Tibial artery (tissue), 4 donors: ENCODE results near the gene SBF1.

Experiments used
- DNase-seq, 2 donors: peaks; one replicate each; pipeline ENCODE4 v3.0.0-alpha.2; 2019
- H3K27ac ChIP-seq, 2 donors: fragments of 200-600 bp; sonication (generic) in 1 of 2; 1 replicate in 1 of 2; 2 replicates in 1 of 2; pipeline ENCODE4 v1.5.1; 2018 to 2019; ENCODE audit warnings: mild to moderate bottlenecking in 1 of 2
- H3K27me3 ChIP-seq, 2 donors: fragments of 200-600 bp; sonication (generic) in 1 of 2; one replicate each; pipeline versions ENCODE4 v1.5.1 to v1.6.0; 2016 to 2019
- H3K36me3 ChIP-seq, 3 donors: fragments of 200-600 bp; sonication (generic) in 2 of 3; one replicate each; pipeline ENCODE4 v1.5.1; 2016 to 2019; ENCODE audit warnings: mild to moderate bottlenecking in 2 of 3
- H3K4me1 ChIP-seq, 4 donors: fragments of 200-600 bp; sonication (generic) in 2 of 4; 1 replicate in 3 of 4; 2 replicates in 1 of 4; pipeline ENCODE4 v1.5.1; 2016 to 2019
- H3K4me3 ChIP-seq, 2 donors: fragments of 200-600 bp; sonication (generic) in 1 of 2; 1 replicate in 1 of 2; 2 replicates in 1 of 2; pipeline ENCODE4 v1.5.1; 2018 to 2019; ENCODE audit warnings: mild to moderate bottlenecking in 2 of 2
- H3K9me3 ChIP-seq, 3 donors: fragments of 200-600 bp; sonication (generic) in 1 of 3; one replicate each; pipeline ENCODE4 v1.5.1; 2016 to 2019
- CTCF ChIP-seq, 2 experiments: fragments of 200-600 bp in 1 of 2; fragments of 450-650 bp in 1 of 2; IDR thresholded peaks; one replicate each; pipeline ENCODE4 v1.5.1; 2017 to 2019; ENCODE audit warnings: antibody characterized with exemption in 2 of 2, mild to moderate bottlenecking in 1 of 2, moderate library complexity in 1 of 2
- intact Hi-C: fragments of 100-400 bp; cut with DNase I; formaldehyde crosslinking; loops from one replicate; pipeline ENCODE4 v1.15.0; 2023; ENCODE audit warnings: low total_unique reads

Gene SBF1

GRCh38 chr22:50432131-50432876 lies 42.5 kb downstream of the SBF1 start:
- DNase-seq = no peak
- no peaks in the 10 kb centered on the region for H3K4me1 ChIP-seq
- H3K27me3 ChIP-seq = no peaks in the 10 kb centered on the region
- intact Hi-C loops = no loop called here
- no peak for TF ChIP-seq CTCF (IDR thresholded peaks at IDR 0.05)
- H3K36me3 ChIP-seq = peaks cover 64 to 82% (median 77%) of the 10 kb centered on the region in 3 donors
- no peak overlapping the region for H3K4me3 ChIP-seq
- H3K27ac ChIP-seq = no peak overlapping the region
- H3K9me3 ChIP-seq = no peaks in the 10 kb centered on the region

GRCh38 chr22:50425179-50425916 lies 49.5 kb downstream of the SBF1 start:
- Histone ChIP-seq H3K4me1 (no peaks in the 10 kb centered on the region), H3K36me3 (peaks cover 74 to 87% (median 77%) of the 10 kb centered on the region in 3 donors), H3K27ac (no peak overlapping the region), H3K27me3 (no peaks in the 10 kb centered on the region), H3K4me3 (no peak overlapping the region), H3K9me3 (no peaks in the 10 kb centered on the region)
- DNase-seq = no peak
- intact Hi-C loops = no loop called here
- no peak for TF ChIP-seq CTCF (IDR thresholded peaks at IDR 0.05)

- no peaks in the 10 kb centered on the region for H3K4me1 ChIP-seq
- H3K9me3 ChIP-seq = no peaks in the 10 kb centered on the region
- H3K27me3 ChIP-seq = no peaks in the 10 kb centered on the region
- H3K27ac ChIP-seq = no peak overlapping the region
- H3K36me3 ChIP-seq = peaks cover 78 to 90% (median 79%) of the 10 kb centered on the region in 3 donors
- intact Hi-C loops = no loop called here
- no peak for DNase-seq
- no peak for TF ChIP-seq CTCF (IDR thresholded peaks at IDR 0.05)
- H3K4me3 ChIP-seq = no peak overlapping the region
These were observed 50.9 kb downstream of the SBF1 start for GRCh38 chr22:50423956-50424355.

- Histone ChIP-seq H3K4me1 (no peaks in the 10 kb centered on the region), H3K27me3 (no peaks in the 10 kb centered on the region), H3K9me3 (no peaks in the 10 kb centered on the region), H3K27ac (no peak overlapping the region), H3K4me3 (no peak overlapping the region), H3K36me3 (peaks cover 77 to 89% (median 78%) of the 10 kb centered on the region in 3 donors)
- intact Hi-C loops = no loop called here
- no peak for TF ChIP-seq CTCF (IDR thresholded peaks at IDR 0.05)
- DNase-seq = no peak
These were observed 51.6 kb downstream of the SBF1 start for GRCh38 chr22:50422961-50423815.

- TF ChIP-seq CTCF (IDR thresholded peaks at IDR 0.05) = no peak
These were observed 52.8 kb downstream of the SBF1 start for GRCh38 chr22:50422046-50422445.

More at GRCh38 chr22:50422046-50422445, 52.8 kb downstream of the SBF1 start:
- Histone ChIP-seq H3K27me3 (no peaks in the 10 kb centered on the region), H3K4me3 (no peak overlapping the region), H3K36me3 (peaks cover 72 to 91% (median 77%) of the 10 kb centered on the region in 3 donors), H3K4me1 (no peaks in the 10 kb centered on the region), H3K27ac (no peak overlapping the region), H3K9me3 (no peaks in the 10 kb centered on the region)
- intact Hi-C loops = no loop called here
- DNase-seq = no peak
